ENCODE data around the gene SLF2. TPM values are rescaled to one million over a fixed set of nuclear protein-coding genes. Genes with fewer than 3 reads are reported as not detected.

The SLF2 gene, protein sequence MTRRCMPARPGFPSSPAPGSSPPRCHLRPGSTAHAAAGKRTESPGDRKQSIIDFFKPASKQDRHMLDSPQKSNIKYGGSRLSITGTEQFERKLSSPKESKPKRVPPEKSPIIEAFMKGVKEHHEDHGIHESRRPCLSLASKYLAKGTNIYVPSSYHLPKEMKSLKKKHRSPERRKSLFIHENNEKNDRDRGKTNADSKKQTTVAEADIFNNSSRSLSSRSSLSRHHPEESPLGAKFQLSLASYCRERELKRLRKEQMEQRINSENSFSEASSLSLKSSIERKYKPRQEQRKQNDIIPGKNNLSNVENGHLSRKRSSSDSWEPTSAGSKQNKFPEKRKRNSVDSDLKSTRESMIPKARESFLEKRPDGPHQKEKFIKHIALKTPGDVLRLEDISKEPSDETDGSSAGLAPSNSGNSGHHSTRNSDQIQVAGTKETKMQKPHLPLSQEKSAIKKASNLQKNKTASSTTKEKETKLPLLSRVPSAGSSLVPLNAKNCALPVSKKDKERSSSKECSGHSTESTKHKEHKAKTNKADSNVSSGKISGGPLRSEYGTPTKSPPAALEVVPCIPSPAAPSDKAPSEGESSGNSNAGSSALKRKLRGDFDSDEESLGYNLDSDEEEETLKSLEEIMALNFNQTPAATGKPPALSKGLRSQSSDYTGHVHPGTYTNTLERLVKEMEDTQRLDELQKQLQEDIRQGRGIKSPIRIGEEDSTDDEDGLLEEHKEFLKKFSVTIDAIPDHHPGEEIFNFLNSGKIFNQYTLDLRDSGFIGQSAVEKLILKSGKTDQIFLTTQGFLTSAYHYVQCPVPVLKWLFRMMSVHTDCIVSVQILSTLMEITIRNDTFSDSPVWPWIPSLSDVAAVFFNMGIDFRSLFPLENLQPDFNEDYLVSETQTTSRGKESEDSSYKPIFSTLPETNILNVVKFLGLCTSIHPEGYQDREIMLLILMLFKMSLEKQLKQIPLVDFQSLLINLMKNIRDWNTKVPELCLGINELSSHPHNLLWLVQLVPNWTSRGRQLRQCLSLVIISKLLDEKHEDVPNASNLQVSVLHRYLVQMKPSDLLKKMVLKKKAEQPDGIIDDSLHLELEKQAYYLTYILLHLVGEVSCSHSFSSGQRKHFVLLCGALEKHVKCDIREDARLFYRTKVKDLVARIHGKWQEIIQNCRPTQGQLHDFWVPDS
- 20.7 and 32.7 TPM in 2 replicates for total RNA-seq

DNA sequence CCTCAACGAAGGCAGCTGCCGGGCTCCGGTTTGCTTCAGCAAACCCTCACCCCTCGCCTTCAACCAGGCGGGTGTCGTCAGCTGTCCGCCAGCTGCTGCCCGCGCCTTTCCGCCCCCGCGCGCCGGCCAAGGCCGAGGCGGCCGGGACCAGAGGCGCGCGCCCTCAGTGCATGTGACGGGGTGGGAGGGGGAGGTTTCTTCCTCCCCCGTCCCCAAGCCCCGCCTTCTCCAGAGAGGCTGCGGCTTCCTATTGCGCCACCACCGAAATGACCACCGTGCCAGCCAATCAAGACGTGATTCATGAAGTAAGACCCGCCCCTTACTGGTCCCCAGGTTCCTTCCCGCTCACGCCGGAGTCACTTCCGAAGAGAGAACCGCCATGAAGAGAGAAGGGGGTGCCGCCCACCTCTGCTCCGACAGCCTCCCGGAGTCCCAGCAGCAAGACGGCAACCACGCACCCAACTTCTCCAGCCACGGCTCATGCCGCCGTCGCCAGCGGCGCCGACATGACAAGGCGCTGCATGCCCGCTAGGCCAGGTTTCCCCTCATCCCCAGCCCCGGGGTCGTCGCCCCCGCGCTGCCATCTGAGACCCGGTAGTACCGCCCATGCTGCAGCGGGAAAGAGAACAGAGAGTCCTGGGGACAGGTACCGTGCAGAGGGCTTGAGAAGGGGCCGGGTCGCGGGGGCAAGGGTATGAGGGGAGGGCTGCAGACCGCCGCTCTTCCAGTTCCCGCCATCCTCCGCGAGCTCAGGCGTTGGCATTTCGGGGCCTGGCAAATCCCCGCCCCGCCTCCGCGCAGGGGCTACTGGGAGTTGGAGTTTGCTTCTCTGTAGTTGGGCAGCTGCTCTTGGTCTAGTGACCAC lies at the start of gene SLF2:
SLF2 (plus strand) TSS at position 359 of the 865 bp plus-strand sequence; CDS start at position 507, 148 bp downstream.

GRCh38 chr10:100969187-100970075 lies 56.7 kb downstream of the SLF2 start, which contains the start of gene SEMA4G:
TSS of gene SEMA4G (plus strand) at chr10:100969504. CDS start at chr10:100972913, 3,409 bp downstream.

DNA sequence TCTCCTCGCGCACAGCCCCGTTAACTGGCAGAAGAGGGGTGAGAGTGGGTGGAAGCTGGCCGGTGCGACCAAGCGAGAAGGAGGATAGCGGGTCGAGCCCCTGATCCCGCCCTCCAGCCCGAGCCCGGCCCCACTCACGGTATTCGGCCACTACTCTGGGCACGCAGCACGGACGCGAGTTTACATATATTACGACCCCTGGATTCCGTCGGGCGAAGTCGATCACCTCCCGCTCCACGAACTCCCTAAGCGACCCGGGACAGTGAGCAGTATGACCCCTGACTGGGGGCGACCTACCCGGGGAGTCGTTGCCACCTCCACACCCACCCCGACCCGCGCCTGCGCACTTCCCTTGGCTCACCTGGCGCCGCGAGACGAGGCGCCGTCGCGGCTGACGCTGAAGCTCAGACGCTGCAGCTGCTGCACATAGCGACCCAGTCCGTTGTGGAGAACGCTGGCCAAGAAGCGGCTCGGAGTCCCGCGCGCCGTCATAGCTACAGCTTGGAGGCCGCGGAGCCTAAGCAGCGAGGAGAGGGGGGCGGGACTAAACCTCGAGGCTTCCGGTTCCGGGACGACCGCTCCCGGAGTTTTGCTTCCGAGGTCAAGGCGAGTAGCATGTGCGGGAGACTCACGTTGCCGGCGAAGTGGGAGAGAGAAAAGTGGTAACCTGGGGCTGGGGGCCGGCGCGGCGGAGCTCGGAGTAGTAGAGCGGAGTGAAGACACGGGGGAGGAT lies 74.4 kb downstream of the SLF2 start, which contains the start of the genes MRPL43 and TWNK:
MRPL43 (minus strand) TSS at position 546 of the 733 bp plus-strand sequence; CDS start at position 492, 54 bp downstream.
TWNK (plus strand) TSS at position 592 of the 733 bp plus-strand sequence. CDS start 668 bp downstream, outside the sequence.

DNA sequence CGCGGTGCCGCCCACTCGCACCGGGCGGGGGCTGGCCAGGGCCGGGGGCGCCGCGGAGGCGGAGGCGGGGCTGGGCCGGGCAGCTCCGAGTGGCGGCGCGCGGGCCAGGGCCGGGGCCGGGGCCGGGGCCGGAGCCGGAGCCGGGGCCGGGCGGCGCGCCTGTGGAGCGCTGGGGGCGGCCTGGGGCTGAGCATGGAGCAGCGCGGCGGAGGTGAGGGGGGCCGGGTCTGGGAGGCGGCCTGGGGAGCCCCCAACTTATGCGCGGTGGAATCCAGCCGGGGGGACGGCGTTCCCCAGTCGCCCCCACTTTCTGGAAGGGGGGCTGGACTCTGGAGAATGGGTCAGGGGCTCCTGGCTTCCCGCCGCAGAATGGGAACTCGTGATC lies 87.0 kb downstream of the SLF2 start, which contains the start of gene LZTS2:
LZTS2 (plus strand) TSS at position 67 of the 385 bp plus-strand sequence. CDS start 2,731 bp downstream, outside the sequence.

Other genes with a start within 250 kb of the SLF2 start
- not detected in 2 replicates for gene PAX2, start 167.4 kb upstream of the SLF2 start, total RNA-seq
- 0.69 and 0.98 TPM in 2 replicates for gene SEMA4G, start 56.5 kb downstream of the SLF2 start, total RNA-seq
- 48.1 and 52.4 TPM in 2 replicates for gene MRPL43, start 74.5 kb downstream of the SLF2 start, total RNA-seq
- 3.7 and 6.3 TPM in 2 replicates for gene TWNK, start 74.6 kb downstream of the SLF2 start, total RNA-seq
- 29.5 and 37.7 TPM in 2 replicates for gene LZTS2, start 86.8 kb downstream of the SLF2 start, total RNA-seq
- 0.22 and 0.43 TPM in 2 replicates for gene PDZD7, start 118.2 kb downstream of the SLF2 start, total RNA-seq
- 49.0 and 56.1 TPM in 2 replicates for gene SFXN3, start 118.3 kb downstream of the SLF2 start, total RNA-seq
- gene KAZALD1, start 149.0 kb downstream of the SLF2 start, total RNA-seq = 0.26 and 0.54 TPM in 2 replicates
- gene TLX1, start 218.3 kb downstream of the SLF2 start, total RNA-seq = not detected in 2 replicates

Measured in dermis lymphatic vessel endothelial cell (primary cell).